Activated CD4-positive, alpha-beta memory T cell treated with anti-CD3 and anti-CD28 coated beads, Interleukin-2, amount 10 ng/mL, durations not matched to agents 7 days and 5 days (primary cell): ENCODE data around the gene PHACTR3. TPM values are rescaled to one million over a fixed set of nuclear protein-coding genes. Genes with fewer than 3 reads are reported as not detected.
"Not testable (repeated sequence)": the region's sequence is repeated elsewhere in the genome, so short reads cannot be mapped to it uniquely, and the experiment has no call there.

Experiments used
- CTCF ChIA-PET: fragments of 350-600 bp; sonication (Branson Sonifier 250); formaldehyde crosslinking; loops from one replicate; lab custom pipeline; 2021; ENCODE audit warnings: antibody characterized with exemption, inconsistent platforms; lab: Charles Lee
- POLR2A ChIA-PET: fragments of 350-600 bp; sonication (Branson Sonifier 250); formaldehyde crosslinking; loops from one replicate; lab custom pipeline; 2021; ENCODE audit warnings: antibody characterized with exemption; lab: Charles Lee
- DNase-seq: peaks from one replicate; pipeline ENCODE4 v3.0.0-alpha.2; 2020
- H3K27ac Mint-ChIP-seq: one replicate; pipeline ENCODE4 v1.8.0; 2021; ENCODE audit warnings: mild to moderate bottlenecking, mixed read lengths
- H3K27me3 Mint-ChIP-seq: one replicate; pipeline ENCODE4 v1.8.0; 2021; ENCODE audit warnings: mixed read lengths
- H3K36me3 Mint-ChIP-seq: one replicate; pipeline ENCODE4 v1.8.0; 2021; ENCODE audit warnings: low read depth, mixed read lengths
- H3K4me1 Mint-ChIP-seq: one replicate; pipeline ENCODE4 v1.8.0; 2021; ENCODE audit warnings: mixed read lengths
- H3K4me3 Mint-ChIP-seq: one replicate; pipeline ENCODE4 v1.8.0; 2021; ENCODE audit warnings: mild to moderate bottlenecking, mixed read lengths
- H3K9me3 Mint-ChIP-seq: one replicate; pipeline ENCODE4 v1.8.0; 2021; ENCODE audit warnings: mixed read lengths
- total RNA-seq, 2 experiments: library from RNA; stranded (reverse); gene quantifications; one replicate each; pipeline ENCODE4 v1.2.3, GENCODE V29; 2021

Gene PHACTR3
- total RNA-seq, 2 experiments from 2014 or later, result not detected

GRCh38 chr20:59871096-59871495 is 266.8 kb downstream of the PHACTR3 start:
- CTCF ChIA-PET, result no interaction called here
- H3K9me3 Mint-ChIP-seq, result no peaks in the 10 kb centered on the region
- no peak overlapping the region for H3K4me3 Mint-ChIP-seq
- peaks cover 2% of the 10 kb centered on the region for H3K4me1 Mint-ChIP-seq
- no peaks in the 10 kb centered on the region for H3K27me3 Mint-ChIP-seq
- H3K27ac Mint-ChIP-seq, result no peak overlapping the region
- DNase-seq, result no peak
- POLR2A ChIA-PET, result no interaction called here
- no peaks in the 10 kb centered on the region for H3K36me3 Mint-ChIP-seq

- H3K4me1 Mint-ChIP-seq, result peaks cover 2% of the 10 kb centered on the region
- H3K4me3 Mint-ChIP-seq, result no peak overlapping the region
- H3K27me3 Mint-ChIP-seq, result no peaks in the 10 kb centered on the region
- H3K36me3 Mint-ChIP-seq, result no peaks in the 10 kb centered on the region
- ChIA-PET CTCF (interaction anchor here (1.2 kb wide), 1 partner anchor 66 kb away, joined by 3 read pairs; the partner anchor contains the start of genes FAM217B and PPP1R3D), POLR2A (no interaction called here)
- H3K27ac Mint-ChIP-seq, result no peak overlapping the region
- DNase-seq, result no peak
- no peaks in the 10 kb centered on the region for H3K9me3 Mint-ChIP-seq
These were observed 269.1 kb downstream of the PHACTR3 start for GRCh38 chr20:59873409-59873808.

GRCh38 chr20:59880198-59880597 is 275.9 kb downstream of the PHACTR3 start:
- H3K4me3 Mint-ChIP-seq, result no peak overlapping the region
- H3K27ac Mint-ChIP-seq, result no peak overlapping the region
- no peaks in the 10 kb centered on the region for H3K9me3 Mint-ChIP-seq
- ChIA-PET CTCF (interaction anchor here (1.4 kb wide), 1 partner anchor 54 kb away, joined by 3 read pairs; the partner anchor contains the start of gene SYCP2), POLR2A (no interaction called here)
- H3K4me1 Mint-ChIP-seq, result no peaks in the 10 kb centered on the region
- H3K27me3 Mint-ChIP-seq, result no peaks in the 10 kb centered on the region
- H3K36me3 Mint-ChIP-seq, result no peaks in the 10 kb centered on the region
- DNase-seq, result no peak

- ChIA-PET POLR2A (no interaction called here), CTCF (no interaction called here)
- H3K27ac Mint-ChIP-seq, result no peak overlapping the region
- no peaks in the 10 kb centered on the region for H3K9me3 Mint-ChIP-seq
- H3K36me3 Mint-ChIP-seq, result no peaks in the 10 kb centered on the region
- no peaks in the 10 kb centered on the region for H3K27me3 Mint-ChIP-seq
- H3K4me1 Mint-ChIP-seq, result no peaks in the 10 kb centered on the region
- no peak for DNase-seq
- H3K4me3 Mint-ChIP-seq, result no peak overlapping the region
These were observed 280.2 kb downstream of the PHACTR3 start for GRCh38 chr20:59884494-59884893.

- H3K36me3 Mint-ChIP-seq, result no peaks in the 10 kb centered on the region
- no peaks in the 10 kb centered on the region for H3K9me3 Mint-ChIP-seq
- ChIA-PET POLR2A (no interaction called here), CTCF (no interaction called here)
- no peaks in the 10 kb centered on the region for H3K4me1 Mint-ChIP-seq
- H3K4me3 Mint-ChIP-seq, result no peak overlapping the region
- no peak for DNase-seq
- H3K27me3 Mint-ChIP-seq, result no peaks in the 10 kb centered on the region
- H3K27ac Mint-ChIP-seq, result no peak overlapping the region
These were observed 283.7 kb downstream of the PHACTR3 start for GRCh38 chr20:59888050-59888449.

GRCh38 chr20:59890035-59890434 is 285.7 kb downstream of the PHACTR3 start:
- H3K27ac Mint-ChIP-seq, CTCF ChIA-PET, DNase-seq, H3K27me3 Mint-ChIP-seq, H3K4me1 Mint-ChIP-seq, H3K9me3 Mint-ChIP-seq, POLR2A ChIA-PET, H3K4me3 Mint-ChIP-seq, H3K36me3 Mint-ChIP-seq: not testable (repeated sequence)

- Mint-ChIP-seq H3K27me3 (no peaks in the 10 kb centered on the region), H3K27ac (no peak overlapping the region), H3K9me3 (no peaks in the 10 kb centered on the region), H3K36me3 (no peaks in the 10 kb centered on the region), H3K4me3 (no peak overlapping the region), H3K4me1 (no peaks in the 10 kb centered on the region)
- POLR2A ChIA-PET, result no interaction called here
- DNase-seq, result no peak
- CTCF ChIA-PET, result no interaction called here
These were observed 287.2 kb downstream of the PHACTR3 start for GRCh38 chr20:59891581-59891980.

GRCh38 chr20:59895908-59896307 is 291.6 kb downstream of the PHACTR3 start:
- Mint-ChIP-seq H3K27ac (no peak overlapping the region), H3K4me3 (no peak overlapping the region), H3K36me3 (no peaks in the 10 kb centered on the region), H3K27me3 (no peaks in the 10 kb centered on the region), H3K9me3 (no peaks in the 10 kb centered on the region), H3K4me1 (no peaks in the 10 kb centered on the region)
- ChIA-PET POLR2A (no interaction called here), CTCF (no interaction called here)
- no peak for DNase-seq
